NCI-H128 (cell line): ENCODE data around the gene DENND6A.
"Not testable (repeated sequence)": the region's sequence is repeated elsewhere in the genome, so short reads cannot be mapped to it uniquely, and the experiment has no call there.

Experiments used
- DNase-seq: peaks from one replicate; lab custom pipeline; 2025; ENCODE audit not compliant: unreplicated experiment; lab: John Stamatoyannopoulos, UW

The DENND6A gene, protein sequence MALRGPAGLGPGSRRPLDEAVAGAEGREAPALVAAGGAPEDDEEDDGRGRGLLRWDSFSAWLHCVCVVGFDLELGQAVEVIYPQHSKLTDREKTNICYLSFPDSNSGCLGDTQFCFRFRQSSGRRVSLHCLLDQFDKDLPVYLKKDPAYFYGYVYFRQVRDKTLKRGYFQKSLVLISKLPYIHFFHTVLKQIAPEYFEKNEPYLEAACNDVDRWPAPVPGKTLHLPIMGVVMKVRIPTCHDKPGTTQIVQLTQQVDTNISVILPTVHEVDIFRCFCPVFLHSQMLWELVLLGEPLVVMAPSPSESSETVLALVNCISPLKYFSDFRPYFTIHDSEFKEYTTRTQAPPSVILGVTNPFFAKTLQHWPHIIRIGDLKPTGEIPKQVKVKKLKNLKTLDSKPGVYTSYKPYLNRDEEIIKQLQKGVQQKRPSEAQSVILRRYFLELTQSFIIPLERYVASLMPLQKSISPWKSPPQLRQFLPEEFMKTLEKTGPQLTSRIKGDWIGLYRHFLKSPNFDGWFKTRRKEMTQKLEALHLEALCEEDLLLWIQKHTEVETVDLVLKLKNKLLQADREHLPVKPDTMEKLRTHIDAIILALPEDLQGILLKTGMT

DNA sequence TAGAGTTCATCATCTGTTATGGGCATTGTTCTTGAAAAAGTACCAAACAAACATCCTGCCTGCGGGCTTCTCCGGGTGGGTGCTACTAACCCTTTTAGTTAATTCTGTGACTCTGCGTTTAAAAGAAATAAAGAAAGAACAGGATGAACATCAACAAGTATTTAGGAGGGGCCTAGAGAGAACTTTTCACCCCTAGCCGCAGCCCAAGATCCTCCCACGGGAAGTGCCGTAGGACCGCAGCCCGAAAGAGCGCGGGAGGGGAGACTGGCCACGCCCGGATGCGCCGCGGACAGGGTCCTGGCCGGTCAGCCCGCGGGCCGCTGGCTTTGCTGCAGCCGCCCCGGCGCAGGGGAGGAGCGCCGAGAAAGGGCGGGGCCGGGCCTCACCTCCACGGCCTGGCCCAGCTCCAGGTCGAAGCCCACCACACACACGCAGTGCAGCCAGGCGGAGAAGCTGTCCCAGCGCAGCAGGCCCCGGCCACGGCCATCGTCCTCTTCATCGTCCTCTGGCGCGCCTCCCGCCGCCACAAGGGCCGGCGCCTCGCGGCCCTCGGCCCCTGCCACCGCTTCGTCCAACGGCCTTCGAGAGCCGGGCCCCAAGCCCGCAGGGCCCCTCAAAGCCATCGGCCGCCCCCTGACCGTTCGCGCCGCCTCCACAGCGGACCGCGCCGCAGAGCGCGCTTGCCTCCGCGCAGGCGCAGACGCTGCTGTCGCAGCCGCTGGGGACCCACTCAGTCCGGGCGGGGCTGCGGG, at the start of gene DENND6A:
Gene DENND6A (minus strand): TSS at position 682 of the 752 bp plus-strand sequence. CDS start 59 bp downstream, at position 623.
- peak; percentile 82 for DNase-seq

DNA sequence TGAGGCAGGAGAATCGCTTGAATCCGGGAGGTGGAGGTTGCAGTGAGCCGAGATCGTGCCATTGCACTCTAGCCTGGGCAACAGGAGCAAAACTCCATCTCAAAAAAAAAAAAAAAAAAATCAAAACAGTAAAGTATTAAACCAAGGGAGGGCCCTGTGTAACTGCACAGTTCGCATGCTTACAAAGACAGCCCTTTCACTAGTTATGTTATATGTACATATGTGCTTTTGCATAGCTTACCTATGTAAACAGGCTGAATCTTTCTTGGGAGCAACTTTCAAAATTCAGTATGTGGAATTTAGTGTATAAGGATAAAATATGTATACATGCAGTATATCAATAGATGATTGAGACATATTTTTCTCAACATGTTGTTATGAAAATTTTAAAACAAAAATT, 47.1 kb upstream of the DENND6A start:
- DNase-seq, result no peak

DNA sequence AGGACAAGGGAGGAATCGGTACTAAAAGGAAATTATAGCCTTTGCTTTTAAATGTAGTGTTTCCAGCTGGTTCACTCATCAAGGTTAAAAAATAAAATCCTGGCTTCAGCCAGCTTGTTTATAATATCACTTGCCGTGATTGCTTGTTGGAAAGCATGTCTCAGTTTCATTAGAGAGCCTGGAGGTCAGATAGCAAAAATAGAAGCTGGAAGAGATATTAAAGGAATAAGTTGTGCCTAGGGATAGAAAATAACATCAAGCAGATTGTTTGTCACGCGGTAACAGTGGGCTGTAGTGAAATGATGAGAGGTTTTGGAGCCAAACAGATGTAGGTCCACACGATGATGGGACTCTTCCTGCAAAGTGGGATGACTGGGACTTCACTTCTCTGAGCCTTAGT, 45.5 kb upstream of the DENND6A start:
- no peak for DNase-seq

DNA sequence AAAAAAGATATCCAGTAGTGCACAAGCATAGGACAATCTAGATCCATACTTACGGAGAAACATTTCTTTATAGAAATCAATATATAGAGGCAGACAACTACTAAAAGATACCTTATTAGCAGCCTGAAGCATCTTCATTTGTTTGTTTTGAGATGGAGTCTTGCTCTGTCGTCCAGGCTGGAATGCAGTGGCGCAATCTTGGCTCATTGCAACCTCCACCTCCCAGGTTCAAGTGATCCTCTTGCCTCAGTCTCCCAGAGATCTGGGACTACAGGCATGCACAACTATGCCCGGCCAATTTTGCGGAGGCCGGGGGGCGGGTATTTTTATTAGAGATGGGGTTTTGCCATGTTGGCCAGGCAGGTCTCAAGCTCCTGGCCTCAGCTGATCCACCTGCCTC, 45.0 kb upstream of the DENND6A start:
- no peak for DNase-seq

DNA sequence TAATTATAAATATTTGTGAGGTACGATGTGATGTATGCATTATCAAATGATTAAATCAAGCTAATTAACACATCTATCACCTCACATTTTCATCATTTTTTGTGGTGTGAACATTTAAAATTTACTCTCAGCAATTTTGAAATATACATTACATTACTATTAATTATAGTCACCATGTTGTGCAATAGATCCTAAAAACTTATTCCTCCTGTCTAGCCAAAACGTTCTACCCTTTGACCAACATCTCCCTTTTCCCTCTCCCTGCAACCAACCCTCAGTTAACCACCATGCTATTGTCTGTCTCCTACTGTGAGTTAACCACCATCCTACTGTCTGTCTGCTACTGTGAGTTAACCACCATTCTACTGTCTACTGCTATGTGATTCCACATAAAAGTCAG, 42.5 kb upstream of the DENND6A start:
- no peak for DNase-seq

DNA sequence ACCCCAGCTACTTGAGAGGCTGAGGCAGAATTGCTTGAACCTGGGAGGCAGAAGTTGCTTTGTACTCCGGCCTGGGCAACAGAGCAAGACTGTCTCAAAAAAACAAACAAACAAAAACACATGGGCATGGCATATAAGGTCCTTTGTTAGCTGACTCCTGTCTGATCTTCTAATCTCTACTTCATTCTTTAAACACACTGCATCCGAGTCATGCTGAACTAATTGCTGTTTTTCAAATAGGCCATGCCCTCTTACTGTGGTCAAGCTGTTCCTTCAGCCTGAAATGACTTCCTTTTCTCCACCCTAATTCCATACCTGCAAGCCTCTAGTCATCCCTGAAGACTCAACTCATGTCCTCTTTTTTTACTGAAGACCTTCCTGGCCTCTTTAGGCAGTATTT, 40.9 kb upstream of the DENND6A start:
- DNase-seq, result no peak

DNA sequence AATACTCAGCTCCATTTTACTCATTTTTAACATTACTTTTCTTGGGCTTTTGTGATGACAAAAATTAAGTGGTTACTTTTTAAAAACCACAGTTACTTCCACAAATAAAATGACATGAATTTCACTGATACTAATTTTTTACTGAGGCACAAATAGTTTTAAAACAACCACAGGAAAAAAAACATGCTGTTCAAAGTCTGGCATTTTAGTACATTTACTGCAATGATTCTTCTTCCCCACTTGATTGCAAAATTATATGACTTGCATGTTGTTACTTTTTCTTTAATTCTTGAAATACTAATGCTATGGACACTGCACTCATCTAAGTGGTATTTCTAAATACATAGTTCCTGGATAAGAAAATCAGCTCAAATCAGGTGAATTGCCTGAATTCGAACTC, 38.4 kb upstream of the DENND6A start:
- DNase-seq, result no peak

DNA sequence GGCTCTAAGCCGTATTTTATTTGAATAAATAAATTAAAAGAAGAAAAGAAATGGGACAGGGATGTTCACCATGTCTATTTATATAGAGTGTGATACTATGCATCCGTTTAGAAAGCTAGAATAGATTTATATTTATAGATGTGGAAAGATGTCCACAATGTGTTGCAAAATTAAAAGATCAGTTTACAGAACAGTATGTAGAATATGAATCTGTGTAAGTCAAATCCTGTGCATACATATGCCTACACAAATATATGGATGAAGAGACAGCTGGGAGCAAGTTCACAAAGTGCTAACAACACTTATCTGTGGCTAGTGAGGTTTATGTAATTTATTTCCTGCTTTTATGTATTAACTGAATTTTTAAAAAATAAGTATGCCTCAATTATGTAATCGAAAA, 37.8 kb upstream of the DENND6A start:
- no peak for DNase-seq

DNA sequence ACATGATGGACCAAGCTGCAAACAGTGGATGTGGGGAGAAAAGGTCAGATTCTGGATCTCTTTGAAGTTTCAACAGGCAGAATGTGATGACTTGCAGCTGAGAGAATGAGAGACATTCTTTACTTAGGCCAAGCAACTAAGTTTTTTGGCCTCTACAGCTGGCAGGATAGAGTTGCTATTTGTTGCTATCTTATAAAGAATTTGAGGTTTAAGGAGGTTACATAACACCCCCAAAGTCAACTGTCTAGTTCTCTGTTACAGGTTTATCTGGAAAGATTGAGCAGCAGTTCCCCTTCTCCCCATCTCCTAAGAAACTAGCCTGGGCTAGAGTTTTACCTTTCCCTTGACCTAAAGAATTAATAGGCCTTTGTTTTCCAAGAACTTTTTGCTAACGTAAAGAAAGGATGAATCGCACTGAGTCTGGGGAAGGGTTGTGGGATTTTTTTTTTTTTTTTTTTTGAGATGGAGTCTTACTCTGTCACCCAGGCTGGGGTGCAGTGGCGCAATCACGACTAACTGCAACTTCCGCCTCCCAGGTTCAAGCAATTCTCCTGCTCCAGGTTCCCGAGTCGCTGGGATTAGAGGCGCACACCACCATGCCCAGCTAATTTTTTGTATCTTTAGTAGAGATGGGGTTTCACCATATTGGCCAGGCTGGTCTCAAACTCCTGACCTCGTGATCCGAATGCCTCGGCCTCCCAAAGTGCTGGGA, 36.6 kb upstream of the DENND6A start:
- no peak for DNase-seq

DNA sequence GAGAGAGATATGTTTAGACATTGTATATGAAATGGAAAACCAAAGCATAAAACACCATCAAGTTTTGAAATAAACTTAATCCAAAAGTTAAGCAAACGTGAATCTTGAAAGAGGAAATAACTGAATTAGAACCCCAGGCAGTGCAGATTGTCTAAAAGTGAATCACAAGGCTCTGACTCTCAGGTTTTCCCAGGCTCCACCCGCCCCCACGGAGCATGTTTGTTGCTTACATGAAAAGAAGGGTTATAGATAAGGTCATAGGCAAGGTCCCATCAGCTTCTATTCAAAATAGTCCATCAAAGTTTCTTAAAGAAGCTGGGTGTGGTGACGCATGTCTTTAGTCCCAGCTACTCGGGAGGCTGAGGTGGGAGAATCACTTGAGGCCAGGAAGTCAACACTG, 34.2 kb upstream of the DENND6A start:
- DNase-seq, result no peak

DNA sequence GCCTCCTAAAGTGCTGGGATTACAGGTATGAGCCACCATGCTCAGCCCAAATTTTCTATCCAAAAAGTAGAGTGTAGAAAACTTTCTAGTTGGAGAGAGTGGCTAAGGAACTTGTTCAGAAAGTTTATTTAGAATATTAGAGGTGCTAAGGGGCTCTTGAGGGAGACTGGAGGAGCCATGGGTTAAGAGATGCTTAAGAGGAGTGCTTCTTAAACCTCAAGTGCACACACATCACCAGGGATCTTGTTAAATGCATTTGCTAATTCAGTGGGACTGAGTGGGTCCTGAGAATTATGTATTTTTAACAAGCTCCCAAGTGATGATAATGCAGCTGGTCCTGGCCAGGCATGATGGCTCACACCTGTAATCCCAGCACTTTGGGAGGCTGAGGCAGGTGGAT, 33.5 kb upstream of the DENND6A start:
- no peak for DNase-seq

DNA sequence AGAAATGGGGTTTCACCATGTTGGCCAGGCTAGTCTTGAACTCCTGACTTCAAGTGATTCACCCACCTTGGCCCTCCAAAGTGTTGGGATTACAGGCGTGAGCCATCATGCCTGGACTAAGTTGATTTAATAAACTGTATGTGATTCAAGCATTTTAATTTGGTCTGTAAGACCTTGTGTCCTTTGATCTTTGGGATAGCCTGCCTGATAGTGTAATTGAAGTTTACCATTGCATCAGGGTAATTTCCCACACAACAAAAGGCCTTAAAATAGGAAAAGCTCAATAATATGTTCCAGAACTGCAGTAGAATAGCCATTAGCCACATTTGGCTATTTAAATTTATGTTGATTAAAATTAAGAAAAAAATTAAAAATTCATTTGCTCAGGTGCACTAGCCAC, 25.2 kb upstream of the DENND6A start:
- no peak for DNase-seq

DNA sequence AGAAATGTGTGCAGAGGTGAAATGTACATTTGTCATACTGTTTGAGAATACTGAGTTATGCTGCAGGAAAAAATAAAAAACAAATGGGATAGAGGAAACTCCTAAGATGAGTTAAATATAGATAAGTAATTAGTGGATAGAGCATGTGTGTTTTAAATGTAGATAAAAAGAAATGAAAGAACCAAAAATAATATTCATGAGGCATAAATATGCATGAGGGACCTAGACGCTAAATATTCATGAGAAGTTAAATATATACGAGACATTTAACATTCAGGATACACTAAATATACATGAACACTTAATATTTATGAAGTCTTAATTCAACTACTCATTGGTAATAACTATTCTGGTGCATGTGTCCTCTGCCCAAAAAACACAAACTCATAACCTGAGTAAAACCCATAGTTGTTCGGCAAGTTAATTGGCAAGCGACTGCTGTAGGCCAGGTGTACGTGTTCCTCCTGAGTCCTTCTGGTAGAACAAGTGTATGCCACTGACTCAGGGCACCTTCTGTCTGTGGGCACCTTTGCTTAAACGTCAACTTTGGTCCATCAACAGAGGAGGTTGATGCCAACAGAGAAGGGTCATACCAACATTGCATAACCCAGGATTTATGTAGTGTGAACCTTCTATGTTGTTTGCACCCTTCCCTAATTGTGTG, 24.5 kb upstream of the DENND6A start:
- DNase-seq, result no peak

DNA sequence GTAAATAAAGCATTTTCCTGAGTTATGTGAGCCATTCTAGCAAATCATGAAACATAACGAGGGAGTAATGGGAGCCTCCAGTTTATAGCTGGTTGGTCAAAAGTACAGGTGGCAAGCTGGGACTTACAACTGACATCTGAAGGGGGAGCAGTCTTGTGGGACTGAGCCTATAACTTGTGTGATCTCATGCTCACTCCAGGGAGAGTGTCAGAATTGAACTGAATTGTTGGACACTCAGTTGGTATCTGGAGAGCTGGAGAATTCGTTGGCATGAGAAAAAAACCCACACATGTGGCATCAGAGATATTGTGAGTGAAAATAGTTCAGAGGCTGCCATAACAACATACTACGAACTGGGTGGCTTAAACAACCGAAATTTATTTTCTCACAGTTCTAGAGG, 22.8 kb upstream of the DENND6A start:
- DNase-seq, result no peak

DNA sequence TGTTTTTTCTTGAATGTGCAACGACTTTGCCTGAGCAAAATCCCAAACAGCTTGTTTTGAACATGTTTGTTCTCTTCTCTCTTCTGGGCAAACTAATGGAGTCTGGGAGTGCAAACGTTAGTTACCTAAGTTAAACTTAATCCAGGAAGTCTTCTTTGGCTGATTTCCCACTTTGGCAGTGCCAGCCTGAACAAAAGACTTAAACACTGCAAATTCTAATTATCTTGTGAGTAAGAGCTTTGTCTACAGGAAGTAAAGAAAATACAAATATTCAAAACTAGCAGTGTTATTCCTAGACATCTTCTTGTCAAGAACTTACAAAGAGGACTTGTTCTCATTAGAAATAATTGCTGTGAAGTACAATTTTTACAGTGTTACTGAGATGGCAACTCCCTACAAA, 16.7 kb upstream of the DENND6A start:
- no peak for DNase-seq

DNA sequence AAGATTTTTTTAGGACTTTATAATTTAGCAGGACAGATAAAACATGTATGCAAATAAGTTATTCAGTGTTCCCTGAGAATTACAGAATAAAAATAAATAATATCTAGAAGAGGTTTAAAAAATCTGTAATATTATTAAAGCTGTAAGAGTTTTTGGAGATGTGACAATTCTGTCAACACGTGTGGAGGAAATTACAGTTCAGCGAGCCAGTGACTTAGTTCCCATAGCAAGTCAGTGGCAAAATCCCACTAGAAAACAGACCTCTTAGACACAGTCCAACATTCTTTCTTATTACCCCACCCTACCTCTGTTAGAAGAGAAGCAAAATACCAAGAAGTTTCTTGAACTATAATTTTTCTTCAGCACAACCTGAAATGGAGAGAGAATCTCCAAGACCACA, 16.2 kb upstream of the DENND6A start:
- no peak for DNase-seq

DNA sequence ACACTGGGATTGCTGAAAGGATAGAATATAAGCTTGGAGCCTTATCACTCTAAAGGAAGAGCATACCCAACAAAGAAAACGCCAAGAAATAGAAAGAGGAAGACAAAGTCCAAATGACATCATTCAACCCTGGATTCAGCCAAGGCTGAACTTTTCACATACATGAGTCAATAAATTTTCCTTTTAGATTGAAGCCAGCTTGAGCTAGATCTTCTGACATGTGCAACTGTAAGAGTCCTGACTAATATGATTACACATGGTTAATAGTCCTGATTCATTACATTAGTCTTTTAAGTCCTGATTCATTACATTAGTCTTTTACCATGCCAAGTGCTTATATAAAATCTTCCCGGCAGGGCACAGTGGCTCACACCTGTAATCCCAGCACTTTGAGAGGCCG, 13.6 kb upstream of the DENND6A start:
- DNase-seq, result no peak

DNA sequence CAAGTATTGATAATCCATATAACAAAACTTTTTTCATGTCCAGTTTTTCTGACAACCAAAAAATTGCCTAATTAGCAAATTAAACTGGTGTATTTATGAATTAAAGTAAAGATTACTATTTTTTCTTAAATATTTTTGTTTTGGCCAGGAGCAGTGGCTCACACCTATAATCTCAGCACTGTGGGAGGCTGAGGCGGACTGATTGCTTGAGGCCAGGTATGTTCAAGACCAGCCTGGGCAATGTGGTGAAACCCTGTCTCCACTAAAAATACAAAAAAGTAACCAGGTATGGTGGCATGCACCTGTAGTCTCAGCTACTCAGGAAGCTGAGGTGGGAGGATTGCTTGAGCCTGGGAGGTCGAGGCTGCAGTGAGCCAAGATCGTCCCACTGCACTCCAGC, 12.5 kb upstream of the DENND6A start:
- not testable (repeated sequence) for DNase-seq

DNA sequence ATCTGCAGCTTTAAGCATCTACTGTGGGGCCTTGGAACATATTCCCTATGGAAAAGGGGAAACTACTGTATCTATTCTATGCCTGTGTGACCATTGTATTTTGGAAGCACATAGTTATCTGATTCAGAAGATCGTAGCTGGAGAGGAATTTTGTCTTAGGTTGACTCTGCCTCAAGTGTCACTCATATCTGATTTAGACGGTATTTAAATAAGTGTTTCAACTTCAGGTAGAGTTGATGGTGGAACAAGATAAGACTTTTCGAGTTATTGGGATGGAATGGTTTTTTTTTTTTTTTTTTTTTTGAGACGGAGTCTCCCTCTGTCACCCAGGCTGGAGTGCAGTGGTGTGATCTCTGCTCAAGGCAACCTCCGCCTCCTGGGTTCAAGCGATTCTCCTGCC, 8.9 kb upstream of the DENND6A start:
- DNase-seq, result no peak

DNA sequence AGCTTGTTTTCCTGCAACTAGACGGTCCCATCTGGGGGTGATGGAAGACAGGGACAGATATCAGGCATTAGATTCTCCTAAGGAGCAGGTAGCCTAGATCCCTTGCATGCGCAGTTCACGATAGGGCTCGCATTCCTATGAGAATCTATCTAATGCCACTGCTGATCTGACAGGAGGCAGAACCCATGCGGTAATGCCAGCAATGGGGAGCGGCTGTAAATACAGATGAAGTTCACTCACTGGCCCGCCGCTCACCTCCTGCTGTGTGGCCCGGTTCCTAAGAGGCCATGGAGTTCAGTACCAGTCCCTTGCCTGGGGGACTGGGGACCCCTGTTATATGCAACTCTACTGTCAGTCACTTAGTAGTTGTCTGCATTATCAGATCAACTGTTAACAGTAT, 7.9 kb upstream of the DENND6A start:
- no peak for DNase-seq

DNA sequence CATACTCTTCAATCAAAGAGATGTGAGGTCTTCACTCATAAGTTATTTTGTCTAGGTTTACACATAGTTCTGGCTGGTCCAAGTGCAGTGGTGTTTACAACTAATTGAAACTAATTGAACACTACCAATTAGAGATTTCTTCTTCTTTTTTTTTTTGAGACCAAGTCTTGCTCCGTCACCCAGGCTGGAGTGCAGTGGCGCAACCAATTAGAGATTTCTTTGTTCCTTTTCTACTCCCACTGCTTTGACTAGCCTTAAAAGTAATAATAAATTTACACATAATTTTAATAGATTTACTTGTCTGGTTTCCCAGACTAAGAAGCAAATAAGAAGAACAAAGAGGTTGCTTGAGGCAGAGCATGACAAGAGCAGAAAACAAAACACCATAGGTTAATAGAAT, 6.7 kb upstream of the DENND6A start:
- DNase-seq, result no peak
